Amygdala (tissue), 56 donors: ENCODE measurements around the gene LHFPL3.

Experiments
- DNase-seq, 56 donors: peaks; one replicate each; lab custom pipeline; 2025; lab: John Stamatoyannopoulos, UW

Gene LHFPL3

GRCh38 chr7:104791080-104791479, 462.7 kb downstream of the LHFPL3 start:
- DNase-seq = peak in 7 of 56 donors; percentile 3 to 35 (median 17)

GRCh38 chr7:104793066-104793465, 464.7 kb downstream of the LHFPL3 start:
- no peak for DNase-seq

GRCh38 chr7:104794154-104794553, 465.8 kb downstream of the LHFPL3 start:
- DNase-seq = no peak

GRCh38 chr7:104794589-104794988, 466.2 kb downstream of the LHFPL3 start:
- no peak for DNase-seq

- peak in 23 of 56 donors; percentile 3 to 73 (median 31) for DNase-seq
Measured at GRCh38 chr7:104795086-104795485, 466.7 kb downstream of the LHFPL3 start.

GRCh38 chr7:104795616-104796398, 467.4 kb downstream of the LHFPL3 start:
- no peak for DNase-seq

- DNase-seq = no peak
Measured at GRCh38 chr7:104800307-104800706, 471.9 kb downstream of the LHFPL3 start.

GRCh38 chr7:104801022-104801421, 472.6 kb downstream of the LHFPL3 start:
- no peak for DNase-seq

- no peak for DNase-seq
Measured at GRCh38 chr7:104803931-104804330, 475.5 kb downstream of the LHFPL3 start.

GRCh38 chr7:104804696-104805095, 476.3 kb downstream of the LHFPL3 start:
- no peak for DNase-seq

GRCh38 chr7:104805449-104806317, 477.3 kb downstream of the LHFPL3 start:
- DNase-seq = peak in 15 of 56 donors; percentile 5 to 55 (median 15)

GRCh38 chr7:104807671-104808070, 479.3 kb downstream of the LHFPL3 start:
- no peak for DNase-seq

- no peak for DNase-seq
Measured at GRCh38 chr7:104809906-104810305, 481.5 kb downstream of the LHFPL3 start.

GRCh38 chr7:104814126-104814525, 485.7 kb downstream of the LHFPL3 start:
- no peak for DNase-seq

GRCh38 chr7:104814671-104815400, 486.4 kb downstream of the LHFPL3 start:
- peak in 3 of 56 donors; percentile 3 to 9 (median 8) for DNase-seq

- DNase-seq = no peak
Measured at GRCh38 chr7:104816537-104816936, 488.1 kb downstream of the LHFPL3 start.

GRCh38 chr7:104818961-104819880, 490.8 kb downstream of the LHFPL3 start:
- DNase-seq = no peak

GRCh38 chr7:104820836-104821535, 492.6 kb downstream of the LHFPL3 start:
- DNase-seq = no peak

GRCh38 chr7:104823177-104823576, 494.8 kb downstream of the LHFPL3 start:
- DNase-seq = no peak
